NB4 (cell line): ENCODE data around the gene SF3B5.

Source experiments
- POLR2A ChIP-seq: IDR thresholded peaks from 2 replicates; pipeline ENCODE4 v1.6.1; 2011; ENCODE audit warnings: mild to moderate bottlenecking; ENCODE audit not compliant: insufficient read length; ENCODE audit errors: extremely low read depth
- TF ChIP-seq, protein P1 (sequence below): IDR thresholded peaks from one replicate; pipeline ENCODE4 v1.5.1; 2012; ENCODE audit warnings: low read depth, low read length

DNA sequence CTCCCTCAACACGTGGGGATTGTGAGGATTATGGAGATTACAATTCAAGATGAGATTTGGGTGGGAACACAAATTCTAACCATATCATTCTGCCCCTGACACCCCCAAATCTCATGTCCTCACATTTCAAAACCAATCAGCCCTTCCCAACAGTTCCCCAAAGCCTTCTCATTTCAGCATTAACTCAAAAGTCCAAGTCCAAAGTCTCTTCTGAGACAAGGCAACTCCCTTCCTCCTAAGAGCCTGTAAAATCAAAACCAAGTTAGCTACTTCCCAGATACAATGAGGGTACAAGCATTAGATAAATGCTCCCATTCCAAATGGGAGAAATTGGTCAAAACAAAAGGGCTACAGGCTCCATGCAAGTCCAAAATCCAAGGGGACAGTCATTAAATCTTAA lies 47.7 kb downstream of the SF3B5 start:
- TF ChIP-seq, protein P1, sequence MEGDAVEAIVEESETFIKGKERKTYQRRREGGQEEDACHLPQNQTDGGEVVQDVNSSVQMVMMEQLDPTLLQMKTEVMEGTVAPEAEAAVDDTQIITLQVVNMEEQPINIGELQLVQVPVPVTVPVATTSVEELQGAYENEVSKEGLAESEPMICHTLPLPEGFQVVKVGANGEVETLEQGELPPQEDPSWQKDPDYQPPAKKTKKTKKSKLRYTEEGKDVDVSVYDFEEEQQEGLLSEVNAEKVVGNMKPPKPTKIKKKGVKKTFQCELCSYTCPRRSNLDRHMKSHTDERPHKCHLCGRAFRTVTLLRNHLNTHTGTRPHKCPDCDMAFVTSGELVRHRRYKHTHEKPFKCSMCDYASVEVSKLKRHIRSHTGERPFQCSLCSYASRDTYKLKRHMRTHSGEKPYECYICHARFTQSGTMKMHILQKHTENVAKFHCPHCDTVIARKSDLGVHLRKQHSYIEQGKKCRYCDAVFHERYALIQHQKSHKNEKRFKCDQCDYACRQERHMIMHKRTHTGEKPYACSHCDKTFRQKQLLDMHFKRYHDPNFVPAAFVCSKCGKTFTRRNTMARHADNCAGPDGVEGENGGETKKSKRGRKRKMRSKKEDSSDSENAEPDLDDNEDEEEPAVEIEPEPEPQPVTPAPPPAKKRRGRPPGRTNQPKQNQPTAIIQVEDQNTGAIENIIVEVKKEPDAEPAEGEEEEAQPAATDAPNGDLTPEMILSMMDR, result no peak
- TF ChIP-seq POLR2A, result no peak
